GM18870 (cell line): Measurements from ENCODE around the gene PCDHA13.
"Not testable (repeated sequence)": the region's sequence is repeated elsewhere in the genome, so short reads cannot be mapped to it uniquely, and the experiment has no call there.

Source experiments
- ATAC-seq: cut with Tn5 transposase; IDR thresholded peaks from one replicate; pipeline ENCODE4 v1.9.1; 2021; ENCODE audit warnings: moderate library complexity; ENCODE audit not compliant: unreplicated experiment

The PCDHA13 gene

DNA sequence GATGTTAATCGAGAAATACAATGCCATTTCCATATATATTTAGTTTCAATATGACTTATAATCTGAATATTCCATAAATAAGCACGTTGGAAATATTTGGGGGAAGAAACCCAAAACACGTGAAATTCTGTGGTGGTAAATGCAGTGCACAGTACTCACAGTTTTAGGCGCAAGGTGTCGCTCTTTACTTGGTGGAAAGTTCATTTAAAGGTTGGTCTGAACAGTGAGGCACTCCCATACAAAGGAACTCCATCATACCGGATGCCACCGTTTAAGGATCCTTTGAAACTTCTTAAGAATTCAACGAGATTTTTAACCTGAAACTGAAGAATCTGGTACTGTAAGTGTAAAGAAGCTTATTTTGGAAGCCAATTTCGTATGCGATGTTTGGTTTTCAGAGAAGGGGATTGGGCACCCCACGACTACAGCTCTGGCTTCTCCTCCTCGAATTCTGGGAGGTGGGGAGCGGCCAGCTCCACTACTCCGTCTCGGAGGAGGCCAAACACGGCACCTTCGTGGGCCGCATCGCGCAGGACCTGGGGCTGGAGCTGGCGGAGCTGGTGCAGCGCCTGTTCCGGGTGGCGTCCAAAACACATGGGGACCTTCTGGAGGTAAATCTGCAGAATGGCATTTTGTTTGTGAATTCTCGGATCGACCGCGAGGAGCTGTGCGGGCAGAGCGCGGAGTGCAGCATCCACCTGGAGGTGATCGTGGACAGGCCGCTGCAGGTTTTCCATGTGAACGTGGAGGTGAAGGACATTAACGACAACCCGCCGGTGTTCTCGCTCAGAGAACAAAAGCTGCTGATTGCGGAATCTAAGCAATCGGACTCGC, 13.0 kb upstream of the PCDHA13 start, which contains the start of gene PCDHA11:
Gene PCDHA11 (plus strand): TSS at position 237 of the 834 bp plus-strand sequence. CDS start 147 bp downstream, at position 384.
- ATAC-seq = no peak

DNA sequence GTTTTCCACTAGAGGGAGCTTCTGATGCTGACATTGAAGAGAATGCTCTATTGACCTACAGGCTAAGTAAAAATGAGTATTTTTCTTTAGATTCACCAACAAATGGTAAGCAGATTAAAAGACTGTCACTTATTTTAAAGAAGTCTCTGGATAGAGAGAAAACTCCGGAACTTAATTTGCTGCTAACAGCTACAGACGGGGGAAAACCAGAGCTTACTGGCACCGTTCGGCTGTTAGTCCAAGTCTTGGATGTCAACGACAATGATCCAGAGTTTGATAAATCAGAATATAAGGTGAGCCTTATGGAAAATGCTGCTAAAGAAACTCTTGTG, 12.4 kb upstream of the PCDHA13 start:
- ATAC-seq = no peak

DNA sequence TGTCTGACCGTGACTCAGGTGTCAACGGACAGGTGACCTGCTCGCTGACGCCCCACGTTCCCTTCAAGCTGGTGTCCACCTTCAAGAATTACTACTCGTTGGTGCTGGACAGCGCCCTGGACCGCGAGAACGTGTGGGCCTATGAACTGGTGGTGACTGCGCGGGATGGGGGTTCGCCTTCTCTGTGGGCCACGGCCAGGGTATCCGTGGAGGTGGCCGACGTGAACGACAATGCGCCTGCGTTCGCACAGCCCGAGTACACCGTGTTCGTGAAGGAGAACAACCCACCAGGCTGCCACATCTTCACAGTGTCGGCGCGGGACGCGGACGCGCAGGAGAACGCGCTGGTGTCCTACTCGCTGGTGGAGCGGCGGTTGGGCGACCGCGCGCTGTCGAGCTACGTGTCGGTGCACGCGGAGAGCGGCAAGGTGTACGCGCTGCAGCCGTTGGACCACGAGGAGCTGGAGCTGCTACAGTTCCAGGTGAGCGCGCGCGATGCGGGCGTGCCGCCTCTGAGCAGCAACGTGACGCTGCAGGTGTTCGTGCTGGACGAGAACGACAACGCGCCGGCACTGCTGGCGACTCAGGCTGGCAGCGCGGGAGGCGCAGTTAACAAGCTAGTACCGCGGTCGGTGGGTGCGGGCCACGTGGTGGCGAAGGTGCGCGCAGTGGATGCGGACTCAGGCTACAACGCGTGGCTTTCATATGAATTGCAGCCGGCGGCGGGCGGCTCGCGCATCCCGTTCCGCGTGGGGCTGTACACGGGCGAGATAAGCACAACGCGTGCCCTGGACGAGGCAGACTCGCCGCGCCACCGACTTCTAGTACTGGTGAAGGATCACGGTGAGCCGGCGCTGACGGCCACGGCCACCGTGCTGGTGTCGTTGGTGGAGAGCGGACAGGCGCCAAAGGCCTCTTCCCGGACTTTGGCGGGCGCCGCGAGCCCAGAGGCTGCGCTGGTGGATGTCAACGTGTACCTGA, 11.4 kb upstream of the PCDHA13 start:
- ATAC-seq = no peak

DNA sequence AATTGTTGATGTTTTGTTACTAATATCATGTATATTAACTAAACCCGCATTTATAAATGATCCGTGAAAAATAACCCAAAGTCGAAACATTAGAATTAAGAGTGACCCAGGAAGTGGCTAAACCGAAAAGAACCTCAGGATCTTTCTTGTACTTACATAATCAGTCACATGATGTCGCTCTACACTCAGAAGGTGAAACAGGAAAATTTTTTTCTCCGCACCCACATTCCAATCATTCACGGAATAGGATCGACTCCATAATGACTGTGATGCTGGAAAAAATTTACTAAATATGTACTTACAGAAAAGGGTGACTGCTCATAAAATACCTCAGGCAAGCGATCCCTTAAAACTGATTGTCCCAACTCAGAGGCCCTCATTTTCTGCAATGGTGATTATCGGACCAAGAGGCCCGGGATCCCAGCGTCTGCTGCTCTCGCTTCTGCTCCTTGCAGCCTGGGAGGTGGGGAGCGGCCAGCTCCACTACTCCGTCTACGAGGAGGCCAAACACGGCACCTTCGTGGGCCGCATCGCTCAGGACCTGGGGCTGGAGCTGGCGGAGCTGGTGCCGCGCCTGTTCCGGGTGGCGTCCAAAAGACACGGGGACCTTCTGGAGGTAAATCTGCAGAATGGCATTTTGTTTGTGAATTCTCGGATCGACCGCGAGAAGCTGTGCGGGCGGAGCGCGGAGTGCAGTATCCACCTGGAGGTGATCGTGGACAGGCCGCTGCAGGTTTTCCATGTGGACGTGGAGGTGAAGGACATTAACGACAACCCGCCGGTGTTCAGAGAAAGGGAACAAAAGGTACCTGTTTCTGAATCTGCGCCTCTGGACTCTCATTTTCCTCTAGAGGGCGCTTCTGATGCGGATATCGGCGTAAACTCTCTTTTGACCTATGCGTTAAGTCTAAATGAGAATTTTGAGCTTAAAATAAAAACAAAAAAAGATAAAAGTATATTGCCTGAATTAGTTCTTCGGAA, 6.5 kb upstream of the PCDHA13 start, which contains the start of gene PCDHA12:
Gene PCDHA12 (plus strand): TSS at position 224 of the 981 bp plus-strand sequence. CDS start 165 bp downstream, at position 389.
- ATAC-seq = no peak

DNA sequence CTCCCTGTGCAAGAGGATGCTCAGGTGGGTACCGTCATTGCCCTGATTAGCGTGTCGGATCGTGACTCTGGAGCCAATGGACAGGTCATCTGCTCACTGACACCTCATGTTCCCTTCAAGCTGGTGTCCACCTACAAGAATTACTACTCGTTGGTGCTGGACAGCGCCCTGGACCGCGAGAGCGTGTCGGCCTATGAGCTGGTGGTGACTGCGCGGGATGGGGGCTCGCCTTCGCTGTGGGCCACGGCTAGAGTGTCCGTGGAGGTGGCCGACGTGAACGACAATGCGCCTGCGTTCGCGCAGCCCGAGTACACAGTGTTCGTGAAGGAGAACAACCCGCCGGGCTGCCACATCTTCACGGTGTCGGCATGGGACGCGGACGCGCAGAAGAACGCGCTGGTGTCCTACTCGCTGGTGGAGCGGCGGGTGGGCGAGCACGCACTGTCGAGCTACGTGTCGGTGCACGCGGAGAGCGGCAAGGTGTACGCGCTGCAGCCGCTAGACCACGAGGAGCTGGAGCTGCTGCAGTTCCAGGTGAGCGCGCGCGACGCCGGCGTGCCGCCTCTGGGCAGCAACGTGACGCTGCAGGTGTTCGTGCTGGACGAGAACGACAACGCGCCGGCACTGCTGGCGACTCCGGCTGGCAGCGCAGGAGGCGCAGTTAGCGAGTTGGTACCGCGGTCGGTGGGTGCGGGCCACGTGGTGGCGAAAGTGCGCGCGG, 5.2 kb upstream of the PCDHA13 start:
- not testable (repeated sequence) for ATAC-seq

DNA sequence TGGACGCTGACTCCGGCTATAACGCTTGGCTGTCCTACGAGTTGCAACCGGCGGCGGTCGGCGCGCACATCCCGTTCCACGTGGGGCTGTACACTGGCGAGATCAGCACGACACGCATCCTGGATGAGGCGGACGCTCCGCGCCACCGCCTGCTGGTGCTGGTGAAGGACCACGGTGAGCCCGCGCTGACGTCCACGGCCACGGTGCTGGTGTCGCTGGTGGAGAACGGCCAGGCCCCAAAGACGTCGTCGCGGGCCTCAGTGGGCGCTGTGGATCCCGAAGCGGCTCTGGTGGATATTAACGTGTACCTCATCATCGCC, 4.7 kb upstream of the PCDHA13 start:
- no peak for ATAC-seq

DNA sequence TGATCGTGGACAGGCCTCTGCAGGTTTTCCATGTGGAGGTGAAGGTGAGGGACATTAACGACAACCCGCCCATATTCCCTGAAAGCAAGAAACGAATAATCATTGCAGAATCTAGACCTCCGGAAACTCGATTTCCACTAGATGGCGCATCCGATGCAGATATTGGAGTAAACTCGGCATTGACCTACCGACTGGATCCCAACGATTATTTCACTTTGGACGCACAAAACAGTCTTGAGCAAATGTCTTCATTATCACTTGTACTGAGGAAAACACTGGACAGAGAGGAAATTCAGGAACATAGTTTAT, 621 bp downstream of the PCDHA13 start:
- ATAC-seq = no peak

DNA sequence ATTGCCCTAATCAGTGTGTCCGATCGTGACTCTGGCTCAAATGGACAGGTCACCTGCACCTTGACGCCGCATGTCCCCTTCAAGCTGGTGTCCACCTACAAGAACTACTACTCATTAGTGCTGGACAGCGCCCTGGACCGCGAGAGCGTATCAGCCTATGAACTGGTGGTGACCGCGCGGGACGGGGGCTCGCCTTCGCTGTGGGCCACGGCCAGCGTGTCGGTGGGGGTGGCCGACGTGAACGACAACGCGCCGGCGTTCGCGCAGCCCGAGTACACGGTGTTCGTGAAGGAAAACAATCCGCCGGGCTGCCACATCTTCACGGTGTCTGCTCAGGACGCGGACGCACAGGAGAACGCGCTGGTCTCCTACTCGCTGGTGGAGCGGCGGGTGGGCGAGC, 1.4 kb downstream of the PCDHA13 start:
- ATAC-seq = no peak

DNA sequence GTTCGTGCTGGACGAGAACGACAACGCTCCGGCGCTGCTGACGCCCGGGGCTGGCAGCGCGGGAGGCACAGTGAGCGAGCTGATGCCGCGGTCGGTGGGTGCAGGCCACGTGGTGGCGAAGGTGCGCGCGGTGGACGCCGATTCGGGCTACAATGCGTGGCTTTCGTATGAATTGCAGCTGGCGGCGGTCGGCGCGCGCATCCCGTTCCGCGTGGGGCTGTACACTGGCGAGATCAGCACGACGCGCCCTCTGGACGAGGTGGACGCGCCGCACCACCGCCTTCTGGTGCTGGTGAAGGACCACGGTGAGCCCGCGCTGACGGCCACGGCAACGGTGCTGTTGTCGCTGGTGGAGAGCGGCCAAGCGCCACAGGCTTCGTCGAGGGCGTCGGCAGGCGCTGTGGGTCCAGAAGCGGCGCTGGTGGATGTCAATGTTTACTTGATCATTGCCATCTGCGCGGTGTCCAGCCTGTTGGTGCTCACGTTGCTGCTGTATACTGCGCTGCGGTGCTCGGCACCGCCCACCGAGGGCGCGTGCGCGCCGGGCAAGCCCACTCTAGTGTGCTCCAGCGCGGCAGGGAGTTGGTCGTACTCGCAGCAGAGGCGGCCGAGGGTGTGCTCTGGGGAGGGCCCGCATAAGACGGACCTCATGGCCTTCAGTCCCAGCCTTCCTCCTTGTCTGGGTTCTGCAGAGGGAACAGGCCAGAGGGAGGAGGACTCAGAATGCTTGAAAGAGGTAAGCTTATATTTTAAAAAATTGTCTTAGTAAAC, 2.2 kb downstream of the PCDHA13 start:
- no peak for ATAC-seq

DNA sequence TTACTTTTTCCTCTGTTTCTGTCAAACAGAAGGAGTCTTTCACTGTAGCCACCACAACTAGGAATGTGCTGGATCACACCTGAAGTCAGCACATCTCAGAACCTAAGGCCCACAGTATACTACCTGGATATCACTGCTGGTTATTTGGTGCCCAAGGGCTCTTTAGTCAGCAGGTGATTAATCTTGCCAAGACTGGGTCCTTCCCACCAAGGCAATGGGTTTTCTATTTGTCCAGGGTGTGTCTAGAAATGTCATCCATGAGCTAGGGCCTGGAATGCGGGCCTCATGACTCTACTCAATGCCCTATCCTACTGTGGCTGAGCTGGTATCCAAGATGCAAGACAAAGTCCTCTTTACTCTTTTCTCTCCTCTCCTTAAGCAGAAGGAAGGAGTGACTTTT, 34.4 kb downstream of the PCDHA13 start:
- no peak for ATAC-seq

DNA sequence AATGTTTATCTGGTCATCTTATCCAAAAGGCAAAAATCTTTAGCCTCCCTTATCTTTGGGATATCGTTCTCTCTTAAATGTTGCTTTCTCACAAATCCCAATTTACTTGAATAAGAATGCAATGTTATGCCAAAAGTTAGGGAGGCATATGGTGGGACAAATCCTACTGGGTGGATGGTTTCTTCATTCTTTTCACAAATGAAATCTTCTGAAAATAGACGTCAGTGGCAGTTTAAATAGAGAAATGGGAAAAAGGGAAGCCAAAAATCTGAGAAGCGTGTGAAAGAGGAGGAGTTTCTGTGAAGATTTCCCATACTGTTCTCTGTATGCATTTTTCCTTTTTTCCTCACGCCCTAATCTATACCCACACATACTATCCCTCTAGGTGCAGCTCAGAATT, 41.7 kb downstream of the PCDHA13 start:
- no peak for ATAC-seq

DNA sequence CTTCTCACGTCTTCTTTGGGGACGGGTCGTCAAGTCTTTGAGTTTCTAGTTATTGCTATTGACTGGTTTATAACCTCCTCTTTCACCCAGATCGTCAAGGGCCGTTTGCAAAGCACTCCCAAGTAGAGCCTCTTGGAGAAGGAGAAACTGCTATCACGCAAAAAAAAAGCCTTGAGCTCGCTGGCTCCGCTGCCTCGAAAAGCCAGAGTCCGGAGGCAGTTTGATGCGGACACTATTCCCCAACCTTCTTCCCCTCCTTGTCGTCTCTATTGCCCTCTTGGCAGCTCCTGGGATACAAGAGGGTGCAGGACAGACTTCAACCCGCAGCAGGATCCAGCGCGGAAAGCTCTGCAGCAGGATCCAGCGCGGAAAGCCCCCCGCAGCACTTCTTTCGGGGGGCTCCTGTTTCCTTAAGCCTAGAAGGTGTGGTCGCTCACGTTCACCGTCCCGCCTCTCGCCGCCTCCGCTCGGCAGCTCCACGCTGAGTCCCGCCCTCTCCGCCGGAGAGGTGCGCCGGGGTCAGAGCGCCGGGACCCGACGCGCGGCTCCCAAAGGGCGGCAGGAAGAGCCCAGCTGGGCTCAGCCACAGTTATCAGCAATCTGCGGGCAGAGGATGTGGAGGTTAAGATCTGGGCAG, 44.0 kb downstream of the PCDHA13 start, which contains the start of gene PCDHAC1:
Gene PCDHAC1 (plus strand): TSS at position 494 of the 637 bp plus-strand sequence. CDS start 594 bp downstream, outside the sequence.
- no peak for ATAC-seq

DNA sequence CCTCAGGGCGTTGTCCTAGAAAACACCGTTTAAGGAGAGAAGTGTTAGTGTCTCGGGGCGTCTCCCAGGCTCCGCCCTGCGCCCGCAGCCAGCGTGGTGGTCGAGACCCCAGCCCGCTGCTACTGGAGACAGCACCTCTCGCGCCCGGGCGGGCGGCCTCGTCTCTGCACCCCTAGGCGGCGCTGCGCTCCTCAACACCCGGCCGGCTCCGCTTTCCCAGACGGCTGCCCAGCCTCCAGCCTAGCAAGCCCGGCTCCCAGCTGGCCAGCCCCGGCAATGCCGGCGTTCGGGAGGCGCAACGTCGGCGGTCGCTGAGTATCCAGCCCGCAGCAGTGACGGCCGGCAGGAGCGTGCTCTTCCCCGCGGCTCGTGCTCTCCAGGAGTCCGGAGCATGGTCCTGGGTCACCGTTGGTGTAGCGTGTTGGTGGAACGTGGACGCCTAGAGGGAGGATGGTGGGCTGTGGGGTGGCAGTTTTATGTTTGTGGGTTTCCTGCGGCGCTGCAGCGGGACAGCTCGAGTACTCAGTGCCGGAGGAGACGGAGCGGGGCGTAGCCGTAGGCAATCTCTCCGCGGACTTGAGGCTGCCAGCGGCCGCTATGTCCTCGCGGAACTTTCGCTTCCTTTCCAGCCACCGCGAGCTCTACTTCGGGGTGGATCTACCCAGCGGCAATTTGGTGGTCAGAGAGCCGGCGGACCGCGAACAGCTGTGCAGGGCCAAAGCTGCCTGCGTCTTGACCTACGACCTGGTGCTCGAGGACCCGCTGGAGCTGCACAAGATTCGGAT, 44.7 kb downstream of the PCDHA13 start:
- ATAC-seq = no peak

DNA sequence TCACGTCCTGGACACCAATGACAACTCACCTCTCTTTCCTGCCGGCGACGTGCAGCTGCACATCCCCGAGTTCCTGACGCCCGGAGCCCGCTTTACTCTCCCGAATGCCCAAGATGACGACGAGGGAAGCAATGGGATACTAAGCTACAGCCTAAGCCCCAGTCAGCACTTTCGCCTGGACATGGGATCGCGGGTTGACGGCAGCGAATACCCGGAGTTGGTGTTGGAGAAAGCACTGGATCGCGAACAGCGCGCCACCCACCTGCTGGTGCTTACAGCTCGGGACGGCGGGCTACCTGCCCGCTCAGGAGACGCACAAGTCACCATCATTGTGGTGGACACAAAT, 45.3 kb downstream of the PCDHA13 start:
- no peak for ATAC-seq
